Measurements from ENCODE around the gene CATSPER1. TPM values are rescaled to one million over a fixed set of nuclear protein-coding genes. Genes with fewer than 3 reads are reported as not detected.

Gene CATSPER1
- total and polyA plus RNA-seq, 2 experiments from 2014 or later: not detected

- 0 out of 2 replicates have a peak, but pooled peaks cover 4% of the 10 kb centered on the region for H3K4me1 ChIP-seq (ENCODE audit: insufficient read depth)
- TF ChIP-seq ETS1 (IDR thresholded peaks at IDR 0.05) (no peak), POLR2AphosphoS5 (IDR thresholded peaks at IDR 0.05; ENCODE audit: low read depth) (no peak)
- H3K4me2 ChIP-seq: peak within 1 kb of the TSS; percentile 80
- H3K4me3 ChIP-seq: peak within 1 kb of the TSS; percentile 57
- H3K79me2 ChIP-seq (replicated peaks; ENCODE audit: insufficient read depth): no peaks in the 10 kb centered on the region
- H3K36me3 Mint-ChIP-seq (ENCODE audit: low read depth): no peaks in the 10 kb centered on the region
- H3K9me3 Mint-ChIP-seq: no peaks in the 10 kb centered on the region
- H3K27me3 Mint-ChIP-seq (ENCODE audit: insufficient read depth, low read depth, poor library complexity): peaks cover 16% of the 10 kb centered on the region
- no peak within 1 kb of the TSS for H3K27ac Mint-ChIP-seq
- H3K36me3 ChIP-seq (ENCODE audit: insufficient read depth): no peaks in the 10 kb centered on the region
- no peak within 1 kb of the TSS for H3K27ac ChIP-seq (ENCODE audit: low read depth)
- H2AFZ ChIP-seq: peak within 1 kb of the TSS; percentile 97
- H3K27me3 ChIP-seq (ENCODE audit: insufficient read depth): peaks cover 23% of the 10 kb centered on the region
- peak; percentile 63 for ATAC-seq
- H3K9me2 ChIP-seq (ENCODE audit: insufficient read depth): no peaks in the 10 kb centered on the region
- H3F3A ChIP-seq (replicated peaks; ENCODE audit: low read depth): 0 out of 2 replicates have a peak, but pooled peaks cover 3% of the 10 kb centered on the region
- H4K20me1 ChIP-seq (replicated peaks; ENCODE audit: insufficient read depth): no peaks in the 10 kb centered on the region
- H3K4me1 Mint-ChIP-seq: peaks cover 11% of the 10 kb centered on the region; the same call in 2 of the 3 replicates
- peak; percentile 68 for DNase-seq (ENCODE audit: low spot score)
- peak within 1 kb of the TSS; percentile 56 for H3K4me3 Mint-ChIP-seq
These were observed 14.4 kb downstream of the CATSPER1 start, which contains the start of gene CST6 for GRCh38 chr11:66011785-66012303. TSS of gene CST6 (plus strand) at chr11:66012008. CDS start at chr11:66012045, 37 bp downstream.

GRCh38 chr11:66011239-66011784 is 15.0 kb downstream of the CATSPER1 start:
- peak overlapping the region; percentile 55 for H3K4me3 Mint-ChIP-seq
- TF ChIP-seq CTCF (conservative IDR thresholded peaks at IDR 0.05; ENCODE audit: low read depth in 2 of 2): no peak
- TF ChIP-seq EZH2 (IDR thresholded peaks at IDR 0.05; ENCODE audit: low read depth, unreplicated experiment): no peak
- no peak for TF ChIP-seq NANOG (IDR thresholded peaks at IDR 0.05; ENCODE audit: borderline replicate concordance)
- TF ChIP-seq ZNF462 (CRISPR knock-in tag; IDR thresholded peaks at IDR 0.05): no peak
- no peak for TF ChIP-seq POLR2AphosphoS5 (IDR thresholded peaks at IDR 0.05; ENCODE audit: low read depth)
- TF ChIP-seq JUNB (IDR thresholded peaks at IDR 0.05; ENCODE audit: unreplicated experiment): no peak
- TF ChIP-seq ZNF331 (CRISPR knock-in tag; IDR thresholded peaks at IDR 0.05; ENCODE audit: low read depth): no peak
- no peak for TF ChIP-seq ETS1 (IDR thresholded peaks at IDR 0.05)
- TF ChIP-seq EZH2phosphoT487 (IDR thresholded peaks at IDR 0.05; ENCODE audit: unreplicated experiment): no peak
- TF ChIP-seq STAT1 (IDR thresholded peaks at IDR 0.05; ENCODE audit: unreplicated experiment): no peak

More at GRCh38 chr11:66011239-66011784, 15.0 kb downstream of the CATSPER1 start:
- H3K36me3 Mint-ChIP-seq (ENCODE audit: low read depth): no peaks in the 10 kb centered on the region; the same call in 2 of the 3 replicates
- Histone ChIP-seq H3K9me2 (ENCODE audit: insufficient read depth) (no peaks in the 10 kb centered on the region), H3K4me1 (ENCODE audit: insufficient read depth) (0 out of 2 replicates have a peak, but pooled peaks cover 8% of the 10 kb centered on the region), H3K27me3 (ENCODE audit: insufficient read depth) (peaks cover 23% of the 10 kb centered on the region), H3K4me2 (peak overlapping the region; percentile 80), H3K79me2 (replicated peaks; ENCODE audit: insufficient read depth) (no peaks in the 10 kb centered on the region), H2AFZ (peak overlapping the region; percentile 97), H4K20me1 (replicated peaks; ENCODE audit: insufficient read depth) (no peaks in the 10 kb centered on the region), H3K27ac (ENCODE audit: low read depth) (no peak overlapping the region), H3K4me3 (peak overlapping the region; percentile 57), H3F3A (replicated peaks; ENCODE audit: low read depth) (0 out of 2 replicates have a peak, but pooled peaks cover 3% of the 10 kb centered on the region), H3K36me3 (ENCODE audit: insufficient read depth) (no peaks in the 10 kb centered on the region)
- DNase-seq (ENCODE audit: low spot score) (peak; percentile 53), ATAC-seq (peak; percentile 5; the same call in 2 of the 3 replicates)
- peaks cover 16% of the 10 kb centered on the region for H3K27me3 Mint-ChIP-seq (ENCODE audit: insufficient read depth, low read depth, poor library complexity)
- no peak overlapping the region for H3K27ac Mint-ChIP-seq
- H3K4me1 Mint-ChIP-seq: peaks cover 15% of the 10 kb centered on the region; the same call in 2 of the 3 replicates
- H3K9me3 Mint-ChIP-seq: no peaks in the 10 kb centered on the region
